Measurements from ENCODE around the gene USH2A.
A peak's percentile ranks its signal among the peaks of the same experiment; 100 is the strongest.

USH2A gene

DNA sequence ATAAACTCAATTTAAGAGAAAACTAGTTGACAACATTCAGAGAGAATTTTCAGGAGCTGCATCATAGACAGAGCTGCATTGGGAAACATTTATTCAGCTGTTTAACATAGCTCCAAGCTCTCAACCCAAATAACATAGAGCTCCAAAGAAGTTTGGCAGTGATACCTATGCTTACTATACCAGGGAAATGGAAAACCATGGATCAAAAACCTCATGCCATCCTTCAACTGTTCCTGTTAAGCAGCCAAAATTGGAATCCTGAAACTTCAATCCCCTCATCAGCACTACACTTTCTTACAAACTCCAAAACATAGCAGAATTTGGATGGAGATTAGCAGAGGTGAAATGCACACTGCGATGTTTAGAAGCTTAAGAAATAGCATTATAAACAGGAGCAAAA, 164.4 kb downstream of the USH2A start:
- DNase-seq: no peak

DNA sequence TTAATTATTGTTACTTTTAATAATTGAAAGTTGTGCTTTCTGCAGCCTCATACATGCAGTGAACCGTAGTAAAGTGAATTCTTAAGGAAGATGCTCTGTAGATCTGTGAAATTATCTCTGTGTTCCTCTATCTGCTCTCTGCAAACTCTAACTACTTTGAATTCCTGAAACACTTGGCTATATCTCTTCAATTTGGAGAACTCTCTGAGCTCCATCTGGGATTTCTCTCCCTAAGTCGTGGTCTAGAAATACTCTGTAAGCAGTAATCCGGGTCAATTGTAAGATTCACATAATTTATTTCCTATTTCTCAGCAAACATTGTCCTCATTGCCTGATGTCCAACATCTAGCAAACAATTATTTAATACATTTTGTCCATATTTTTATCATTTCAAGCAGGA, 164.9 kb downstream of the USH2A start:
- DNase-seq: no peak

DNA sequence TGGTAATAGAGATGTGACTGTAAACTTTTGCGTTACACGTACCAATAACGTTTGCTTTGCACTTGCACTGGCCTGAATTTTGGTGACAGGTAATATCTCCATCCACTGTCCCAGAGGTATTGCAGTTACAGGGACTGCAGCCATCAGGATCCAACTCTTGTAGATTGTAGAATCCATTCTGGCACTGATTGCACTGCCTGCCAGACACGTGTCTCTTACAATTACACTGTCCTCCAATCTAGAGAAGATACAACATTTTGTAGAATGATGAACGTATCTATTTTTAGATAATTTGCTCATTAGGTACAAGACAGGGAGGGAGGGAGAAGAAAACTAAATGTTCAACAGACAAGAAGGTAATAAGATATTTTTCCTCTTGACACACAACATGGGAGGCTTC, 172.4 kb downstream of the USH2A start:
- DNase-seq: no peak

DNA sequence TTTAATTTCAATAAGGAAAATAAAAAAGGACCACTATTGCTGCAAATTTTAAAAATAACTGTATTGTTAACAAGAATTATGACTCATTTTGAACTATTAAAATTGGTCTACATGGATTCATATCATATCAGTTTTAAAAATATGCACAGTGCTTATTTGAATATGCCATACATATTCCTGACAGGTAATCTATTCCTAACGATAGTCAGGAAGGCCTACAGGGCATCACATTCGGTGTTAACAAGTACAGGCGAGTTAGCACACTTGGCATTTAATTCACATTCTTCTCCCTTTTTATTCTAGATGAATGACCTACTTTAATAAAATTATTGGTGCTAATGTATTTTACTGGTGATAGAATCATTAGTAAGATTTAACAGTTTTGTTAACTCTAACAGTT, 174.6 kb downstream of the USH2A start:
- no peak for DNase-seq

DNA sequence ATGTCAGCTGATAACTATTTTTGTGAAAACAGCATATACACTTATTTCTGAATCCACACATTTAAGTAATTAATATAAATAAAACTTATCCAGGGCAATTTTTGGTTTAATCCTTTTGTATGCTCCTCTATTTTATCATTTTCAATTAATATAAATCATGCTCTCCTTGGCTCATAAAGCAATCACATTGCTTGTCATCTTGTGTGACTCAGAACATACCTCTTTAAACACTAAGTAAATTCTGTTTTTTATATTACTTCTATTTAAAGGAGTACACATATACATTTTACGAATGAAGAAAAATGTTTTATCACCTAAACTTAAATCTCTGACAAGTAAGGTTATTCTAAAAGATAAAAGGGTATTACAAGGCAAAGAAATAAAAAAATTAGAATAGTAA, 175.3 kb downstream of the USH2A start:
- DNase-seq: no peak

DNA sequence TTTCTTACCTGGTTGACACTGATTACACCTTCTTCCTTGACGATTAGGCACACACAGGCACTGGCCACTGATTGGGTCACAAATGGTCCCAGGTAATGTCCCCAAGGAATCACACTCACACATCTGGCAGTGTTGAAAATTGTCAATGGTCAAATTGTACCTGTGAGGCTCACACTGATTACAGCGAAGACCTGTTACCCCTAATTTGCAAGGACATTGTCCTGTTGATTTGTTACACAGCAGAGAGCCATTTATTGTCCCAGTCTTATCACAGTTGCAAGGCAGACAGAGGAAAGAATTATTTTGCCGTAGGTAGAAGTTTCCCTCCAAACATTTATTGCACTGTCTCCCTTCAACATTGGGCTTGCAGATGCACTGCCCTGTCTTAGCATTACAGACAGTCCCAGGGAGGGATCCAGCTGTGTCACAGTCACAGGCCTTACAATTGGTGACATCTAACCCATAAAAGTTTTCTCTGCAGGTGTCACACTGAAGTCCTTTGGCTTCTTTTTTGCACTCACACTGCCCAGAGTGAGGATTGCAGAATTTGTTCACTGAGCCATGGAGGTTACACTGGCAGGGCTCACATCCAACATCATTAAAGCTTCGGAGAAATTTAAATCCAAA, 176.6 kb downstream of the USH2A start:
- DNase-seq: no peak

DNA sequence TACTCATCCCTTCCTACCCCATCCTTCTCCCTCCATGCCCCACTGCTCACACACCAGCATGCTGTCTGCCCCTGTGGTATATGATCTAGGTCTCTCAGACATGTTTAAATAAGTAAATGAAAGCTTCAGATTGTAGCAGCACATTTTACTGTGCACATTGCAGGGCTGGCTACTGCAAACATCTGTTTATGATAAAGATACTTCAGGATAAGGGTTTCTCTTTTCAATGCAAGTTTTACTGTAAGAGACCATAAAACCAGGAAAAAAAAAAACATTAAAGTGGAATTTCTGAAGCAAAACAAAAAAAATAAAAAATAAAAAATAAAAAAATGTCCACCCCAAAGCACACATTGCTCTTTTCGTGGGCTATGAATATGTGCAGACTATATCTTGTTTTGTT, 184.4 kb downstream of the USH2A start:
- DNase-seq: no peak

DNA sequence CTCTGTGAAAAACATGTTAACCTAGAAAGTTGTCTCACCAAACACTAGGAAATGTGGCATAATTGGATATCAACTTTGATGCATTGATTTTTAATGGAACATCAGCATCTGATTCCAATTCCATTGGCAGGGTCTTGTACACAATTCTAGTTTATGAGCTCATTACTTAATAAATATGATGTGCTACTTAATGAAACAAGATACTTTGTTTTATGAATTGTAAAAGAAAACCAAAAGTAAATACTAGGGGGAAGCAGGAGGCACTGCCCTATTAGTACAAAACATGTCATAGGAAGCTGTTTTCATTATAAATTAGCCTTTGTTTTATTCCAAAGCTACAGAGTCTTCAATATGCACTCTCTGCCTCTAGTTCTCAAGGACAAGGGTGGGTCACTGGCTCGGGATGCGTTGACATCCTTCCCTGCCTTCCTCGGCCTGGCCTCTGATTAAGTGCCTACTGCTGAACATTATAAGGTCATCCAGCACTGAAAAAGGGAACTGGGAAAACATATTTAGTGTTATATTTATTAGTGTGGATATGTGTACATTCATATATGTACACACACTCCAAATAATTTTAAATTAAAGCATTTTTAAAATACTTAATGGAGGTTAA, 185.2 kb downstream of the USH2A start:
- no peak for DNase-seq

DNA sequence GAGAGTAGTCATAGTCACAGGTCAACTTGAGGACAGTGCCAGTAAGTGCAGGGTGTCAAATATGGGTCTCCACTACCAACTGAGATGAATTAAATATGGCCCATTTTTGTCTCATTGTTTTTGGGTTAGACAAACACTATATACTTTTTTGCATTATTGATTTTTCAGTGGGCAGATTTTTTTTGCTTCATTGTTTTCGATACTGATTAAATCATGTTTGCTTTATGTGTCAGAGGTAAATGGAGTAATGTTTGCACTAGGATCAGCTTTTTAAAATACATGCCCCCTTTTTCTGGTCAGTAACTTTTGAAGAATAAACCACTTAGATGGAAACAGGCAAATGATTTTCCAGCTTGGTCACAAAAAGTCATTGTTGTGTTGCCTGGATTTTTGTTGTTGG, 199.0 kb downstream of the USH2A start:
- DNase-seq: no peak

DNA sequence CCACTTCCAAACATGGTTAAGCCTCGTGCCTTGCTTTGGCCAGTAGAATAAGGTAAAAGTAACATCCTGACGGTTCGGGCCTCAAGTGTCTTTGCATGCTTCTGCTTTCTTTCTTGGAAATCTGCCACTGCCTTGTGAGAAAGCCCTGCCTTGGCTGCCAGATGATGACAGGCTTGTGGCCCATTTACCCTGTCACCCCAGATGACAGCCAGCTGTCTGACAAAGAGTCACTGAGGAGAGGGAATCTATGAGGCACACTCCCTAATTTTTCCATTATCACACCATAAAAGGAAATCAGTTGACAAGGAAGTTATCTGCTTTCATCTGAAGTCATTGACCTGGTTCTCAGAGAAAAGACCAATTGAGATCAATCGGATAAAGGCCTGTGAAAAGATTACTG, 199.8 kb downstream of the USH2A start:
- DNase-seq: no peak

DNA sequence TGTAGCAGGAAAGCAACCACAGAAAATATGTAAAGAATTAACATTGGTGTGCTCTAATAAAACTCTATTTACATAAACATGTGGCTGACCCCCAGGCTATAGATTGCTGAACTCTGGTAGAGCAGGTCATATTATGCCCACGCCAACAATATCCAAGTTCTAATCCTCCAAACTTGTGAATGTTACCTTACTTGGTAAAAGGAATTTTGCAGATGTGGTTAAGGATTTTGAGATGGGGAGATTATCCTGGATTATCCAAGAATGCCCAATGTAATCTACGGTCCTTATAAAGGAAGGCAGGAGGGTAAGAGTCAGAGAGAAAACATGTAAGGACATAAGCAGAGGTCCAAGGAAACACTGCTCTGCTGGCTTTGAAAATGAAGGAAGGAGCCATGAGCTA, 201.0 kb downstream of the USH2A start:
- DNase-seq: no peak

DNA sequence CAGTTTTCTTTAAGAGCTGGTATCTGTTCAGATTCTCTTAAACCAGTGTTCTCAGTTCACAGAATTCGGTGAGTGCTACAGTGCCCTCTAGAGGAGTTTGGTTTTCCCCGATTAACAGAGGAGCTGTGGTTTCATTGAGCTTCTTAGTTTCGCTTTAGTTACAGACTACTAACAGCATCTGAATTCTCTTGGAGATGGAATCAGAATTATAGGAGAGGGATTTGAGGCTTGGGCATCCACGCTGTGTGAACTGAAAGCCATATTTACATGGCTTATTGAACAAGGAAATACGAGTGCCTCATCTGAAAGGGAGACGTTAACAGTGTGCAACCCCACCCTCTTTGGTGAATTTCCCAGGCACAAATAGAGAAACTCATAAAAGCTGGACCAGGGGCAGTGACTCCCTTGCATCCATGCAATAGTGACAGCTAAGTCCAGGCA, 202.0 kb downstream of the USH2A start:
- DNase-seq: peak; percentile 85

DNA sequence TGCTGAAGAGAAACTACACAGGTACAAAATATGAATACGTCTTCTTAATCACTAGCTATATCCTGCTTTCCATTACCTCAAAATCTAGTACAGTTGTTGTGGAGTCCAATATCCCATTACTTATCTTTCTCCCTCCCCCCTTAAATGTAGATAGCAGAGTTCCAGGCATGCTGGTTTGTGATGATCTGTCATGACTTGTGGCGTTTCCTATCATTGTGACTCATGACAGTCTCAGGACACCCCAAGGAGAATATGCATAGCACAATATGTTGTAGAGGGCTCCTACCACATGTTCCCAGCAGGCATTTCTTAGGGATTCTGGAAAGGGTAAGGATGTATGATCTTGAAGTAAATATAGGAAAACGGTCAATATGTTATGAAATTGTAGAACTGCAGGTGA, 206.9 kb downstream of the USH2A start:
- DNase-seq: no peak

DNA sequence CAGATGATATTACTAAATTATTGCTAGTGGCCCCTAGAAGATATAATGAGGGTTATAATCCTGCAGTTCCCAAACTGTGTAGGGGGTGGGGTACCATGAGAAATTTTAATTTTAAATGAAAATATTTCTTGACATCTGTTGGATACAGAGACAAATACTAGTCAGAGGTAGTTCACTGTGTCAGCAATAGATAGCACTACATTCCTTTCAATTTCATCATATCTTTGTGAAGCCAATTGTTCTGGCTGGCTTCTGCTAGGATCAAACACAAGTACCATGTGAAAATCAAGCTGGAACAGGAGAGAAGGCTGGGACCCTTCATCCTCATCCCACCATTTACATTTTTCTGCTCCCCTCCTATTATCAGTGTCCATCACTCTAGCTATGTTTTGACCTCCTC, 208.1 kb downstream of the USH2A start:
- DNase-seq: no peak

DNA sequence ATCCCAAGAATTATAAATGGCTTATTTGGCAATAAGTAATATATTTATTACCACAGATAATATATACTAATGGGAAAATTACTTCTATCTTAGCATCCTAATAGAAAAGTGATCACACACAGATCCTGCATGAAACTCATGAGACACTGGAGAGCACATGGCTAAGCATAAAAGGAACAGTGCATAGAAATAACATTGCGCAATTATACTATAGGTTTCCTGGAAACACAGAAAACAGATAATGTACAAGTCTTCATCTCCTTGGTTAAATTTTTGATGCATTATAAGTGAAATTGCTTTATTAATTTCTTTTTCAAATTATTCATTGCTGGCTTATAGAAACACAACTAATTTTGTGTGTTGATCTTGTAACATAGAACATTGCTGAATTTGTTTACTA, 210.4 kb downstream of the USH2A start:
- no peak for DNase-seq

DNA sequence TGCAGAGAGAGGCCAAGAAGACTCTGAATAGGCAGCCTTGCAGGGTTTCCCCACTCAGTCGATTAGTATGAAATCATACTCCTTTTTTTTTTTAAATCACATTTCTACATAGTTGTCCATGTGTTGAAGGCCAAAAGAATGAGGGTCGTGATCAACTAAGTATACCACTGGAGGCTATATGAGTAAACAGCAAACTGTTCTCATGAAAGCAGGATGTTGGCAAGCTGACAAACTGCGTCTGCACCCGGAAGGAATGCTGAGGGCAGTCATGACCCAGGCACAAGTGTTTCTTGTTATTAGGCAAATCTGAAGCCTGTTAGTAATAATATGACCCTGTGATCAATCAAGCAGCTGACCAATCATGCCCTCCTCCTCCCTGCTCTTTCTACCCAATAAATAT, 213.2 kb downstream of the USH2A start:
- no peak for DNase-seq

DNA sequence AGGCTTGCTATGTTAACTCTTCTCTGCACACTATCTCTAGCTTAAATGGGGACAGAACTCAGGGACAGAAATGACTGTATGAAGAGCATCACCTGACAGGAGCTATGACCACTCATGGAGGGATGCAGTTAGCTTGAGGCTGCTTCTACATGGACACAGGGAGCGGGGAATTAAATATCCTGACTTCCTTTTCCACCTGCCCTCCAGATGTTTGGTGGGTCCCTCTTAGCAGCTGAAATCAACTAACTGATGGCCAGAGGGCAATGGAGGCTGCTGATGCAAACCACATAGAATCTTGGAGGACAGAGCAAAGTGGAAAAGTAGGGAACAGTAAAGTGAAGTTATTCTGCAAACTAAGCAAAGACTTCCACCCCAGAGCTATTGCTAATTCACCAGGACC, 214.1 kb downstream of the USH2A start:
- no peak for DNase-seq

DNA sequence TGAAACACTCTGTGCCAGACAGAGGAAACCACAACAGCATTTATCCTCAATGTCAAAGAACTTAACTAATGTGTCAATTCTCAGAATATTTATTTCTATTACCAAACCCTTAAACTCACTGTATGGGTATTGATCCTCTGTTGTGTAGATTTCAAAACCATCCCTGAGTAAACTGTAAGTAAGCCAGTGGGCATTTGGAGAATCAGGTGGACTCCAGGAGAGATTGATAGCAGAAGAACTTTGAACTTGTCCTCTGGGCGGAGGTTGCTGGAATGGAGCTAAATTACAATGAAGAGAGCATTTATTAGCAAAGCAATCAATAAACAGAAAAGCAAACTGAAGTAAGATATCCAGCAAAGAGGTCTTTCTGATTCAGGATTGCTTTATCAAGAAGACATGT, 216.1 kb downstream of the USH2A start:
- DNase-seq: no peak

DNA sequence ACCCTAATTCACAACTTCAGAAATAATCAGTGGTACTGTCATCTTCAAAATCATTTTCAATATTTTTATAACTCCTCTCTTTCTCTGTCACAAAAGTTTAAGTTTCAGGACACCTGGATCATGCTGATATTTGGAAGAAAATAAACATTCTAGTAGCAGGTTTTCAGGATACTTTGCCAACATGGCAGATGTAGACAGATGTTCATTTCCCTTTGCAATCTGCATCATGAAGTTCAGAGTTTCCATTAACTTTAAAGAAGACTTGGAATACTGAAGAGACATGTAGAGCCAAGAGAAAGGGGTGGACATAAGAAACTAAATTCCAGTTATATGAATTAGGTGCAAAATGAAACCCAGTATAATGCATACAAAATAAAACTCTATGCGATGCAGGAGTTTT, 218.1 kb downstream of the USH2A start:
- DNase-seq: no peak

DNA sequence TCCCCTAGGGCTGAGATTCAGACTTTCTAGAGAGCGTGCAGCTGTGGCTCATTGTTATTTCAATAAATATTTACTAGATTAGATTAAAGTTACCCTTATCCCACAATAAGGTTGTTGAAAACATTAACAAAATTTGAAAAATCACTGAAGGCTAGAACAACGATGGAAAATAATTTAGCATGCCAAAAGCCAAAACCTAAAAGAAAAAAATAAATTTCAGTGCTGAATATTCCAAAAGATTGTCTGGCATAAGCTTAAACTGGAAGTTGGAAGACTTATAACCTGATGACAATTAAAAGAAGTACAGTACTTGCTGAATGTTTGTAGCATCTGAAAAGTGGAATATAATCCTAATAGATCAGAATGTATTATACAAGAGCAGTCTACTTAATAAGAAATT, 221.3 kb downstream of the USH2A start:
- DNase-seq: no peak

DNA sequence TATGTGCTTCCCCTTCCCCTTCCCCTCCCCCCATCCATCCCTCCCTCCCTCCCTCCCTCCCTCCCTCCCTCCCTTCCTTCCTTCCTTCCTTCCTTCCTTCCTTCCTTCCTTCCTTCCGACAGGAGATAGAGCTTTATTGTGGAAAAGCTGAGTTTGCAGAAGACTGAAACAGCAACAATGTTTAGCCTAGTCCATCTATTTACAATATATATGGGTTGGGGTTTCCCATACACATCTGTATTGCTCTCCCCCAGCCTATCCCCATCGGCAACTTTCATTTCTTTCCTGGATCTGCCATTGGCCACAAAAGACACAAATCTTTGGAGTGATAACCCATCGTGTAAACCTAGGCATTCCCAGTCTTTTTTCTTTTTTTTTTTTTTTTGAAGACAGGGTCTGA, 222.3 kb downstream of the USH2A start:
- no peak for DNase-seq

DNA sequence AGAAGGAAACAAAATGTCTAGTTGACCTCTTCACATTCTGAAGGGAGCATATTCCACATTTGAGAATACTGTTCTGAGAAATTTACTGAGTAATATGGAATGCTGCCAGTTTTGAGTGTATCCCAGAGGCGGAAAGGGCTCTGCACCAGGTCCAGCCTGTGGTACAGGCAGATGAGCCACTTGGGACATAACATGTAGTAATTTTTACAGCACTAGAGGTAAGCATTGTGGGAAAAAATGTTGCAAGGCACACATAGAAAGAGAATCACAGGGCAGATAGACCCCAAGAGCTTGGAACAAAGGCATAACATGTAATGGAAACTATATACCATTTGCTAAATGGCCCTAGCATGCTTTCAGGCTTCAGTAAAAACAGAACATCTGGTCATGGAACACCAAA, 228.5 kb downstream of the USH2A start:
- no peak for DNase-seq

DNA sequence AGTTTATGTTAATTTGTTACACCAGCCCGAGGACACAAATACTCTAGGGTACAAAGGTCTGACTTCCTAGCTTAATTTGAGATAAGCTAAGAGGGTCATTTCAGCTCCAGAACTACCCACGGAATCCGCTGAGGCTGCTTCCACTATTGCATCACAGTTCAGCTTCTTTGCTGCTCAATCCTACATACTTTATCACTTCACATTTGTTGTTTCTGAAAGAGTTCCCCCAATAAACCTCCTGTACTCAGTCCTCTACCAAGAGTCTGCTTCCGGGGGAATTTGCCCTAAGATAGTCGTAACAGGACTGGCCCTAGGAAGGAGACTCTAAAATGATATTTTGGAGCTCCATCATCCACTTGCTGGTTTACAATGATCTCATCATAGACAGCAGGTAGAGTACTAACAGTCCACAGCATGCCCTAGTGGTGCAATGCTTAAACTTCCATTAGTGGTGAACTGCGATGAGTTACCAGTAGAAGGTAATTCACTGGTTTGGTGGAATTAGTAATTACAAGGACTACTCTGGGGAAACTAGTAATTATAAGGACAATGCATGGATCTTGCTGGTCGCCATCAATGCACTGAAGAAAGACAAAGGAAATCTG, 229.3 kb downstream of the USH2A start:
- DNase-seq: no peak

DNA sequence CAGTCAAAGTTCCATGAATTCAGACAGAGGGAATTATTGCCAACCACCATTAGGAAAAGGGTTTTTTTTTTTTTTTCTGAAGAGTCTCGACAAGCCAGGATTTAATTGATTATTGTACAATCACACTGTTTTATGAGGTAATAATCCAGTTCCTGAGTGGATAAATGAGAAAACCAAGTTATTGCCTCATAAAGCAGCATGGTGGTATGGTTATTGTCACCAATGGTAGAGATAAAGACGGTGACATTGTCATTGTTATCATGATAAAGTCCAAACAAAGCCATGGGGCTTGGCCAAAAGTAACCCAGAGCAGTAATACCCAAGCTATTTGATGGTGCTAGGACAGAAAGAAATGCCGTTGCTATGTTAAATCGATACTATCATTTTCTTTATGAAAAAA, 232.8 kb downstream of the USH2A start:
- DNase-seq: no peak

DNA sequence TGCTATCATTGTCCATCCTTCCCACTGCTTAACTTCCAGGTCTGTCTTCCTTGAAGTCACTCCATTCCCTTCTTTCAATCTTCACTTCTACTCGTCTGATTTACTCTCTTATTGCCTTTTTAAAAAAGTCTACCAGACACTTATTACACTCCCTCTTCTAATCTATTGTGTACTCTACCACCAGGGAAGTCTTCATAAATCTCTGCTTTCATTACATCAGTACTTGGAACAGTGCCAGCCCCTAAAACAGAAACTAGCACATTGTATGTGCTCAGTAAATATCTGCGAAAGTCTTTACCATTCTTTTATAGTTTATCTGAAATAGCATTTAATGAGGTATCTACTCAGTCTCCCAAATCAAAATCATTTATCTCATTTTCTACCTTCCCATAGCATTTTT, 236.4 kb downstream of the USH2A start:
- DNase-seq: no peak

All from NCI-H1436 (cell line).